ENCODE data around the gene SELENON. TPM values are rescaled to one million over a fixed set of nuclear protein-coding genes. Genes with fewer than 3 reads are reported as not detected.

SELENON gene
- total and polyA plus RNA-seq, 2 of the 8 experiments (the other 6 are each of a cell fraction or from before 2014, with no cell fraction given) = 43.0 to 77.6 TPM

GRCh38 chr1:25782608-25783201 lies 17.3 kb upstream of the SELENON start (continued):
- no peak for TF ChIP-seq EZH2 (IDR thresholded peaks at IDR 0.05; ENCODE audit: low read depth, low read length, severe bottlenecking)

Data from H1 (cell line).